Activated CD8-positive, alpha-beta T cell treated with anti-CD3 and anti-CD28 coated beads for 36 hours (primary cell): ENCODE measurements around the gene DHRS12. TPM values are rescaled to one million over a fixed set of nuclear protein-coding genes. Genes with fewer than 3 reads are reported as not detected.

Source experiments
- ATAC-seq: fragments of 200-7000 bp; cut with Tn5 transposase; one replicate; pipeline ENCODE4 v1.10.0; 2021; ENCODE audit warnings: mild to moderate bottlenecking, moderate library complexity
- CTCF ChIA-PET: fragments of 350-600 bp; sonication (Branson Sonifier 250); formaldehyde crosslinking; loops from one replicate; lab custom pipeline; 2021; ENCODE audit warnings: antibody characterized with exemption; lab: Charles Lee
- POLR2A ChIA-PET: fragments of 350-600 bp; sonication (Branson Sonifier 250); formaldehyde crosslinking; loops from one replicate; lab custom pipeline; 2021; ENCODE audit warnings: antibody characterized with exemption; lab: Charles Lee
- DNase-seq: peaks from one replicate; pipeline ENCODE4 v3.0.0-alpha.2; 2020
- H3K27ac Mint-ChIP-seq: one replicate; pipeline ENCODE4 v1.8.0; 2021; ENCODE audit warnings: mild to moderate bottlenecking, mixed read lengths
- H3K27me3 Mint-ChIP-seq: one replicate; pipeline ENCODE4 v1.8.0; 2021; ENCODE audit warnings: mixed read lengths
- H3K36me3 Mint-ChIP-seq: one replicate; pipeline ENCODE4 v1.8.0; 2021; ENCODE audit warnings: low read depth, mixed read lengths
- H3K4me1 Mint-ChIP-seq: one replicate; pipeline ENCODE4 v1.8.0; 2021; ENCODE audit warnings: low read depth, mixed read lengths
- H3K4me3 Mint-ChIP-seq: one replicate; pipeline ENCODE4 v1.8.0; 2021; ENCODE audit warnings: mild to moderate bottlenecking, moderate library complexity, mixed read lengths
- H3K9me3 Mint-ChIP-seq: one replicate; pipeline ENCODE4 v1.8.0; 2021; ENCODE audit warnings: mixed read lengths
- CTCF ChIP-seq: fragments of 200-600 bp; IDR thresholded peaks from one replicate; pipeline ENCODE4 v1.8.0; 2022; ENCODE audit warnings: antibody characterized with exemption, mild to moderate bottlenecking
- intact Hi-C: fragments of 100-400 bp; cut with micrococcal nuclease; formaldehyde crosslinking; loops from one replicate; pipeline ENCODE4 v1.10.0; 2022
- total RNA-seq, 2 experiments: library from RNA; stranded (reverse); gene quantifications; one replicate each; pipeline ENCODE4 v1.2.3, GENCODE V29; 2021

DHRS12 gene
- total RNA-seq, 2 experiments from 2014 or later = 6.6 to 6.7 TPM

DNA sequence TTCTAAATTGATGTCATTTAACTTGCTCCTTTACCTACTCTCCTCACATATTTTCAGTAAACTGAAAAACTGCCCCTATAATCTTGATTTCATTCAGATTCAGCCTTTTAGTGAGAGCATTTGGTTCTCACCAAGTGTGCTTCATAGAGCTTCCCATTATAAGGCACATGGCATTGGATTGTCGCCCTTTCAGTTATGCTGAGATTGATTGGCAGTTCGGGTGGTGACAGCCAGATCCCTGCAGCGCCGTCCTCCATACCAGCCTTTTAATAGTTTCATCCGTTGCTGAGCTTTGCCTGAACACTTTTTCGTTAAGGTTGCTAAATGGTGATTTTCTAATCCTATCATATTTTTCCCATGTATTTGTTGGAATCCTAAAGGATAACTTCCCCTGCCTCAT is 80.4 kb downstream of the DHRS12 start:
- POLR2A ChIA-PET = no interaction called here

GRCh38 chr13:51721496-51721895 is 82.5 kb downstream of the DHRS12 start:
- H3K4me3 Mint-ChIP-seq = no peak overlapping the region
- H3K27me3 Mint-ChIP-seq = no peaks in the 10 kb centered on the region
- no peaks in the 10 kb centered on the region for H3K4me1 Mint-ChIP-seq
- H3K9me3 Mint-ChIP-seq = no peaks in the 10 kb centered on the region
- no peak overlapping the region for H3K27ac Mint-ChIP-seq
- DNase-seq = no peak
- no peak for TF ChIP-seq CTCF
- intact Hi-C loops = no loop called here
- POLR2A ChIA-PET = interaction anchor here (0.8 kb wide), 1 partner anchor 268 kb away, joined by 3 read pairs; the partner anchor contains the start of gene INTS6
- no peaks in the 10 kb centered on the region for H3K36me3 Mint-ChIP-seq
- no peak for ATAC-seq
- CTCF ChIA-PET = interaction anchor here (1.1 to 1.3 kb wide), 2 partner anchors 37 to 76 kb away, joined by 3 to 4 read pairs; no protein-coding TSS in a partner anchor

More for the DNA sequence above, 80.4 kb downstream of the DHRS12 start:
- TF ChIP-seq CTCF = no peak
- Mint-ChIP-seq H3K27ac (no peak overlapping the region), H3K4me1 (peaks cover 2% of the 10 kb centered on the region), H3K36me3 (peaks cover 11% of the 10 kb centered on the region), H3K4me3 (no peak overlapping the region), H3K9me3 (no peaks in the 10 kb centered on the region), H3K27me3 (no peaks in the 10 kb centered on the region)
- DNase-seq = no peak
- intact Hi-C loops = no loop called here
- no peak for ATAC-seq
- CTCF ChIA-PET = no interaction called here

DNA sequence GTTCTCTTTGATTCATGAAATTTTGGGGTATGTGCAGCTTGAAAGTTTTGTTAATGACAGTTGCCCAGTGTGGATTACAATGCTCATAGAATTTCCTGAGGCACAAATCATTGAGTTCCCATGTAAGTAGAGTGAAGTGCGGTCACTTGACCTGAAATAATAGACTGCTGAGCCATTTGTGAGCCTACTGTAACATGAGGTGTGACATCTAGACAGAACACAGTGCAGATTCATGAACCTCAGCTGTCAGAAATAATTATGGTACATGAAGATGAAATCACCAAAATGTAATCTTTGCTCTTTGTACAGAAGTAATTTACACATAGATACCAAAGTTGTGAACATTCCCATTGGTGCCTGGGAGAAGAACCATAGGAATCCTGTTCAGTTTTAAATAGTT is 84.6 kb downstream of the DHRS12 start:
- no peaks in the 10 kb centered on the region for H3K4me1 Mint-ChIP-seq

More for the DNA sequence above, 84.6 kb downstream of the DHRS12 start:
- no peak for DNase-seq
- ATAC-seq = no peak
- Mint-ChIP-seq H3K9me3 (no peaks in the 10 kb centered on the region), H3K27ac (no peak overlapping the region), H3K27me3 (no peaks in the 10 kb centered on the region), H3K36me3 (no peaks in the 10 kb centered on the region), H3K4me3 (no peak overlapping the region)
- CTCF ChIA-PET = interaction anchor here (0.8 kb wide), 1 partner anchor 45 kb away, joined by 3 read pairs; no protein-coding TSS in a partner anchor
- POLR2A ChIA-PET = no interaction called here
- intact Hi-C loops = no loop called here
- no peak for TF ChIP-seq CTCF

Other genes starting within 250 kb of the DHRS12 start
- 10 to 100 TPM; 11.2 to 11.6 TPM for gene WDFY2, start 219.7 kb downstream of the DHRS12 start, total RNA-seq
- under 1 TPM; 0.18 to 0.32 TPM for gene TMEM272, start 41.0 kb upstream of the DHRS12 start, total RNA-seq
- under 1 TPM; 0.45 to 0.72 TPM for gene CCDC70, start 57.8 kb upstream of the DHRS12 start, total RNA-seq
- gene ATP7B, start 207.3 kb upstream of the DHRS12 start, total RNA-seq = 1 to 10 TPM; 1.1 TPM
- gene ALG11, start 208.2 kb upstream of the DHRS12 start, total RNA-seq = 10 to 100 TPM; 21.0 to 22.6 TPM
- gene UTP14C, start 220.5 kb upstream of the DHRS12 start, total RNA-seq = 1 to 10 TPM; 7.2 to 7.3 TPM